ENCODE results near the gene PLXNA1. TPM values are rescaled to one million over a fixed set of nuclear protein-coding genes. Genes with fewer than 3 reads are reported as not detected.

PLXNA1 gene
- total and polyA plus RNA-seq, 10 of the 15 experiments (the other 5 are each of a cell fraction or from before 2014, with no cell fraction given), result 0.03 to 16.4 (median 2.5) TPM

DNA sequence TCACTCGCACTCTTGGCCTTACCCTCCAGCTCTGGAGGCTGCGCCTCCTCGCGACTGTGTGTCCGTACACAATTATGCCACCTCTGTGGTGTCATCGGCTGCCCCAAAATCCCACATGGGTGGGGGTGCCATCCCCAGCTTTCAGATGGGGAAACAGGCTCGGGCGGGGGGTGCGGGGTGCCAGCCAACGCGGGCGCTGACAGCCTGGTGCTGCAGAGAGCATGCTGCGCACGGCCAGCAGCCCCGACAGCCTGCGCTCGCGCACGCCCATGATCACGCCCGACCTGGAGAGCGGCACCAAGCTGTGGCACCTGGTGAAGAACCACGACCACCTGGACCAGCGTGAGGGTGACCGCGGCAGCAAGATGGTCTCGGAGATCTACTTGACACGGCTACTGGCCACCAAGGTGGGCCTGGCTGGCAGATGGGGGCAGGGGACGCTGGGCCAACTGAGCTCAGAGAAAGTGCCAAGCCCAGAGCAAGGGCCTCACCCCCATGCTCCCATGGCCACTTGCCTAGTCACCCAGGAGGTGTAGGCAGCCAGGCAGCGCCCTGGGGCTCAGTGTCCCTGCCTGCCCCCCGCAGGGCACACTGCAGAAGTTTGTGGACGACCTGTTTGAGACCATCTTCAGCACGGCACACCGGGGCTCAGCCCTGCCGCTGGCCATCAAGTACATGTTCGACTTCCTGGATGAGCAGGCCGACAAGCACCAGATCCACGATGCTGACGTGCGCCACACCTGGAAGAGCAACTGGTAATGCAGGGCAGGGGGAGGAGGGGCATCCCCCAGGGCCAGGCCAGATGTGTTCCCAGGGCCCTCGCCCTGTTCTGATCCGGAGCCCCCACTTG, 47.0 kb downstream of the PLXNA1 start (continued):
- TF ChIP-seq, protein P1, sequence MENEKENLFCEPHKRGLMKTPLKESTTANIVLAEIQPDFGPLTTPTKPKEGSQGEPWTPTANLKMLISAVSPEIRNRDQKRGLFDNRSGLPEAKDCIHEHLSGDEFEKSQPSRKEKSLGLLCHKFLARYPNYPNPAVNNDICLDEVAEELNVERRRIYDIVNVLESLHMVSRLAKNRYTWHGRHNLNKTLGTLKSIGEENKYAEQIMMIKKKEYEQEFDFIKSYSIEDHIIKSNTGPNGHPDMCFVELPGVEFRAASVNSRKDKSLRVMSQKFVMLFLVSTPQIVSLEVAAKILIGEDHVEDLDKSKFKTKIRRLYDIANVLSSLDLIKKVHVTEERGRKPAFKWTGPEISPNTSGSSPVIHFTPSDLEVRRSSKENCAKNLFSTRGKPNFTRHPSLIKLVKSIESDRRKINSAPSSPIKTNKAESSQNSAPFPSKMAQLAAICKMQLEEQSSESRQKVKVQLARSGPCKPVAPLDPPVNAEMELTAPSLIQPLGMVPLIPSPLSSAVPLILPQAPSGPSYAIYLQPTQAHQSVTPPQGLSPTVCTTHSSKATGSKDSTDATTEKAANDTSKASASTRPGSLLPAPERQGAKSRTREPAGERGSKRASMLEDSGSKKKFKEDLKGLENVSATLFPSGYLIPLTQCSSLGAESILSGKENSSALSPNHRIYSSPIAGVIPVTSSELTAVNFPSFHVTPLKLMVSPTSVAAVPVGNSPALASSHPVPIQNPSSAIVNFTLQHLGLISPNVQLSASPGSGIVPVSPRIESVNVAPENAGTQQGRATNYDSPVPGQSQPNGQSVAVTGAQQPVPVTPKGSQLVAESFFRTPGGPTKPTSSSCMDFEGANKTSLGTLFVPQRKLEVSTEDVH (IDR thresholded peaks at IDR 0.05; ENCODE audit: low read depth, partially characterized antibody), result no peak
- TF ChIP-seq, protein P2, sequence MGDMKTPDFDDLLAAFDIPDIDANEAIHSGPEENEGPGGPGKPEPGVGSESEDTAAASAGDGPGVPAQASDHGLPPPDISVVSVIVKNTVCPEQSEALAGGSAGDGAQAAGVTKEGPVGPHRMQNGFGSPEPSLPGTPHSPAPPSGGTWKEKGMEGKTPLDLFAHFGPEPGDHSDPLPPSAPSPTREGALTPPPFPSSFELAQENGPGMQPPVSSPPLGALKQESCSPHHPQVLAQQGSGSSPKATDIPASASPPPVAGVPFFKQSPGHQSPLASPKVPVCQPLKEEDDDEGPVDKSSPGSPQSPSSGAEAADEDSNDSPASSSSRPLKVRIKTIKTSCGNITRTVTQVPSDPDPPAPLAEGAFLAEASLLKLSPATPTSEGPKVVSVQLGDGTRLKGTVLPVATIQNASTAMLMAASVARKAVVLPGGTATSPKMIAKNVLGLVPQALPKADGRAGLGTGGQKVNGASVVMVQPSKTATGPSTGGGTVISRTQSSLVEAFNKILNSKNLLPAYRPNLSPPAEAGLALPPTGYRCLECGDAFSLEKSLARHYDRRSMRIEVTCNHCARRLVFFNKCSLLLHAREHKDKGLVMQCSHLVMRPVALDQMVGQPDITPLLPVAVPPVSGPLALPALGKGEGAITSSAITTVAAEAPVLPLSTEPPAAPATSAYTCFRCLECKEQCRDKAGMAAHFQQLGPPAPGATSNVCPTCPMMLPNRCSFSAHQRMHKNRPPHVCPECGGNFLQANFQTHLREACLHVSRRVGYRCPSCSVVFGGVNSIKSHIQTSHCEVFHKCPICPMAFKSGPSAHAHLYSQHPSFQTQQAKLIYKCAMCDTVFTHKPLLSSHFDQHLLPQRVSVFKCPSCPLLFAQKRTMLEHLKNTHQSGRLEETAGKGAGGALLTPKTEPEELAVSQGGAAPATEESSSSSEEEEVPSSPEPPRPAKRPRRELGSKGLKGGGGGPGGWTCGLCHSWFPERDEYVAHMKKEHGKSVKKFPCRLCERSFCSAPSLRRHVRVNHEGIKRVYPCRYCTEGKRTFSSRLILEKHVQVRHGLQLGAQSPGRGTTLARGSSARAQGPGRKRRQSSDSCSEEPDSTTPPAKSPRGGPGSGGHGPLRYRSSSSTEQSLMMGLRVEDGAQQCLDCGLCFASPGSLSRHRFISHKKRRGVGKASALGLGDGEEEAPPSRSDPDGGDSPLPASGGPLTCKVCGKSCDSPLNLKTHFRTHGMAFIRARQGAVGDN (IDR thresholded peaks at IDR 0.05), result no peak
- no peak for TF ChIP-seq NR2C2 (IDR thresholded peaks at IDR 0.05; ENCODE audit: borderline replicate concordance, control insufficient read depth, insufficient read length, low read depth)
- TF ChIP-seq RUNX3 (IDR thresholded peaks at IDR 0.05; ENCODE audit: low read length), result no peak
